Esophagus squamous epithelium (tissue), 5 donors: ENCODE data around the gene BANF1. TPM values are rescaled to one million over a fixed set of nuclear protein-coding genes. Genes with fewer than 3 reads are reported as not detected.
A peak's percentile ranks its signal among the peaks of the same experiment; 100 is the strongest.

ENCODE experiments used
- DNase-seq: peaks from one replicate; lab custom pipeline; 2025; lab: John Stamatoyannopoulos, UW
- H3K27ac ChIP-seq, 4 donors: fragments of 200-600 bp; sonication (generic); one replicate each; pipeline ENCODE4 v1.5.1; 2016 to 2019; ENCODE audit warnings: mild to moderate bottlenecking in 1 of 4
- H3K27me3 ChIP-seq, 4 donors: fragments of 200-600 bp; sonication (generic); 1 replicate in 3 of 4; 2 replicates in 1 of 4; pipeline versions ENCODE4 v1.5.1 to v1.6.0; 2017 to 2021; ENCODE audit warnings: antibody characterized with exemption in 1 of 4
- H3K36me3 ChIP-seq, 3 donors: fragments of 200-600 bp; sonication (generic); one replicate each; pipeline ENCODE4 v1.5.1; 2016 to 2019
- H3K4me1 ChIP-seq, 3 donors: fragments of 200-600 bp; sonication (generic); one replicate each; pipeline ENCODE4 v1.5.1; 2017 to 2019
- H3K4me3 ChIP-seq, 4 donors: fragments of 200-600 bp; sonication (generic); 1 replicate in 3 of 4; 2 replicates in 1 of 4; pipeline ENCODE4 v1.5.1; 2016 to 2019; ENCODE audit warnings: mild to moderate bottlenecking in 2 of 4, moderate library complexity in 1 of 4
- H3K9me3 ChIP-seq, 3 donors: fragments of 200-600 bp; sonication (generic); one replicate each; pipeline ENCODE4 v1.5.1; 2016 to 2019
- CTCF ChIP-seq, 6 experiments: fragments of 450-650 bp in 4 of 6; fragments of 200-600 bp in 2 of 6; sonication (generic) in 2 of 6; IDR thresholded peaks; one replicate each; pipeline ENCODE4 v1.5.1; 2016 to 2019; ENCODE audit warnings: antibody characterized with exemption in 6 of 6, mild to moderate bottlenecking in 4 of 6, moderate library complexity in 4 of 6
- POLR2A ChIP-seq, 4 donors: fragments of 450-650 bp; IDR thresholded peaks; one replicate each; pipeline ENCODE4 v1.6.1; 2017; ENCODE audit warnings: antibody characterized with exemption in 4 of 4, mild to moderate bottlenecking in 4 of 4, moderate library complexity in 3 of 4
- WGBS, 2 donors: methylation state at CpG; one replicate each; pipeline ENCODE4 v1.1.5; 2018; 5-methylcytosine and 5-hydroxymethylcytosine counted together
- intact Hi-C: fragments of 100-400 bp; cut with DNase I; formaldehyde crosslinking; loops from one replicate; pipeline ENCODE4 v1.15.0; 2022
- total RNA-seq, 4 donors: library from RNA; depleted of rRNA; stranded (reverse); fragments of >200 nt; gene quantifications; one replicate each; pipeline ENCODE4 v1.1.0, GENCODE V29; 2016
- donor health status: DM: yes; HTN: yes; CAD: no.

BANF1 gene
- total RNA-seq, 4 donors from 2014 or later = 29.1 to 52.3 (median 41.9) TPM

GRCh38 chr11:65982824-65983588 lies 19.3 kb upstream of the BANF1 start:
- H3K27ac ChIP-seq = no peak overlapping the region
- no peaks in the 10 kb centered on the region for H3K4me1 ChIP-seq
- intact Hi-C loops = no loop called here
- no peak for DNase-seq
- H3K27me3 ChIP-seq = no peaks in the 10 kb centered on the region
- 63 to 76% methylated on average over 16 to 17 of the region's 22 CpGs for WGBS, 2 donors
- TF ChIP-seq POLR2A (IDR thresholded peaks at IDR 0.05) (no peak), CTCF (IDR thresholded peaks at IDR 0.05) (no peak)
- no peaks in the 10 kb centered on the region for H3K9me3 ChIP-seq
- H3K4me3 ChIP-seq = no peak overlapping the region
- H3K36me3 ChIP-seq = peaks cover 9 to 21% (median 12%) of the 10 kb centered on the region in 3 donors

- no peaks in the 10 kb centered on the region for H3K9me3 ChIP-seq
- no peak overlapping the region for H3K27ac ChIP-seq
- H3K36me3 ChIP-seq = peaks cover 3 to 15% (median 8%) of the 10 kb centered on the region in 3 donors
- H3K27me3 ChIP-seq = no peaks in the 10 kb centered on the region
- H3K4me3 ChIP-seq = no peak overlapping the region
- no CpG with 5 or more reads among the region's 5 CpGs for WGBS, 2 donors
- DNase-seq = no peak
- TF ChIP-seq POLR2A (IDR thresholded peaks at IDR 0.05) (no peak), CTCF (IDR thresholded peaks at IDR 0.05) (no peak)
- intact Hi-C loops = no loop called here
- H3K4me1 ChIP-seq = no peaks in the 10 kb centered on the region
Observed at GRCh38 chr11:65983589-65983987, 18.7 kb upstream of the BANF1 start.

- H3K4me3 ChIP-seq = no peak overlapping the region
- intact Hi-C loops = loop anchor here (5.0 kb wide), 1 partner anchor 105 kb away; no protein-coding TSS in a partner anchor
- H3K27me3 ChIP-seq = no peaks in the 10 kb centered on the region
- peaks cover 0 to 10% (median 0%) of the 10 kb centered on the region in 3 donors for H3K36me3 ChIP-seq
- no peaks in the 10 kb centered on the region for H3K9me3 ChIP-seq
- H3K4me1 ChIP-seq = peaks cover 0 to 6% (median 0%) of the 10 kb centered on the region in 3 donors
- no peak for DNase-seq
- WGBS, 2 donors = 56 to 89% methylated on average over 2 to 4 of the region's 9 CpGs
- no peak overlapping the region for H3K27ac ChIP-seq
- TF ChIP-seq POLR2A (IDR thresholded peaks at IDR 0.05) (no peak), CTCF (IDR thresholded peaks at IDR 0.05) (no peak)
Observed at GRCh38 chr11:65987336-65987735, 15.0 kb upstream of the BANF1 start.

- no peaks in the 10 kb centered on the region for H3K9me3 ChIP-seq
- H3K36me3 ChIP-seq = peaks cover 0 to 10% (median 0%) of the 10 kb centered on the region in 3 donors
- 18 to 19% methylated on average over 10 of the region's 10 CpGs for WGBS, 2 donors
- no peak overlapping the region for H3K4me3 ChIP-seq
- no peaks in the 10 kb centered on the region for H3K27me3 ChIP-seq
- H3K27ac ChIP-seq = peak overlapping the region in 1 of 4 donors; percentile 15
- intact Hi-C loops = loop anchor here (5.0 kb wide), 1 partner anchor 107 kb away; no protein-coding TSS in a partner anchor
- H3K4me1 ChIP-seq = peaks cover 0 to 6% (median 0%) of the 10 kb centered on the region in 3 donors
- no peak for TF ChIP-seq POLR2A (IDR thresholded peaks at IDR 0.05)
- TF ChIP-seq CTCF (IDR thresholded peaks at IDR 0.05) = peak; percentile 86 to 99 (median 96)
- DNase-seq = peak; percentile 64
Observed at GRCh38 chr11:65988791-65989592, 13.3 kb upstream of the BANF1 start.
